ENCODE data around the gene PBRM1. TPM values are rescaled to one million over a fixed set of nuclear protein-coding genes. Genes with fewer than 3 reads are reported as not detected.

Gene PBRM1
- polyA plus RNA-seq, 4 donors = 55.6 to 67.0 (median 64.2) TPM

DNA sequence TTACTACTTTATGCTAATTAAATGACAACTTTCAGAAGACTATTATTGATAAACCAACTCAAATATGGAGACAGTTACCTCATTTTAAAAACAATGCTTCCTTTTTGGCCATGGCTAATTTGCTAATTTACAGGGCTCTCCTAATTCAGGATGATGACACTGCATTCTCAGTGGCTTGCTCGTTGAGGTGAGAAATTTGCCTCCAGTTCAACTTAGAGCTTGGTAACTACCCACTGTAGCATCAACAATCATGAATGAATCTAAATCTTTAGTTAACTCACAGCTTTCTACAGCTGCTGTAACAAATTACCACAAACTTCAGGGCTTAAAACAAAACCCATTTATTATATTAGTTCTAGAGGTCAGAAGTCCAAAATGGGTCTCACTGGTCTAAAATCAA lies 14.0 kb downstream of the PBRM1 start:
- no peak for DNase-seq (ENCODE audit: low read depth in 4 of 4, low spot score in 3 of 4)

DNA sequence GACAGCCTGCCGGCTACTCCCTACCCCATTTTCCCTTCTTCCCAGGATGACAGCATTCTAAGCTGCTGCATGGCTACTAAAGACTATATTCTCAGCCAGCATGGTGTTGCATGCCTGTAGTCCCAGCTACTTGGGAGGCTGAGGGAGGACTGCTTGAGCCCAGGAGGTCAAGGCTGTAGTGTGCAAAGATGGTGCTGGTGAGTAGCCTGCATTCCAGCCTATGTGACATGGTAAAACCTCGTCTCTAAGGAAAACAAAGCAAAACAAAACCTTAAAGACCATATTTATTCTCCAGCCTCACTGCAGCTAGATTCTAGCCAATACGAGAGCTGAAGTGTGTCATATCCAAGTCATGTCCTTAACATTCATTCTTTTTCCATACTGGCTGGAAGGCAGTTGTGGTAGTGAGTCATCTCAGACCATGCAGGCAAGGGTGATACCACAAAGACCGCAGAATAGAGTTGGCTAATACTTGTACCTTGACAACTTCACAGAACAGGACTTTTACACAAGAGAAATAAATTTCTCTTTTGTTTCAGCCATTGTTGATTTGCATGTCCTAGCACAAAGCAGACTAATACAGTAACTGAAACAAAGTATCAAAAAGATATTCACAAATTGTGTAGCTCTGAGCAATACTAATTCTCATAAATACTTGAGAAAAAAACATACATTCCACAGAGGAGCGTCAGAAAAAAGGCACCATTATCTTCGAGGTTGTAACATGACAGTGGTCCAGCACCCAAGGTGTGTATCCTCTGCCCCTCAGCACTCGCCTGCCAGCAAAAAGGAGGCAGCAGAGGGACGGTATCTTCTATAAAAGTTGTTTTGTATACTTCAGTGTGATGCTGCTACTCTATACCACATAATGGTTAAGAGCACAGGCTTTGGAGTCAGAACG lies 14.8 kb downstream of the PBRM1 start:
- no peak for DNase-seq (ENCODE audit: low read depth in 4 of 4, low spot score in 3 of 4)

DNA sequence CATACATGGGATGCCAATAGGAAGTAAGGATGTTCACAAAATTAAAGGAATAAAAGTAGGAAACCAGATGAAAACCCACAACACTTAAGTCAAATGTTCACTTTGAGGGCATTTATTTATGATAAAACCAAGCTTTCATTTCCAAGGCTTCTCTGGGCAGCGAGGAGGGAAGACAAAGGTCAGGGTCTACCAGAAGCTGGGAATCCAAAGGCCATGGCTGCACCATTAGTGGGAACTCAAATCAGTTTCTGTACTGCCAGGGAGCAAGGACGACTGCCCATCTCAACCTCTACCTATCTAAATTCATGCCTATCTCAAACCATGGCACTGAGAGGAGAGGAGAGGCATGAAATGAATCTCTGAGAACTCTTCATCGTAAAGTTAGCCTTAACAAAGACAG lies 22.6 kb downstream of the PBRM1 start:
- no peak for DNase-seq (ENCODE audit: low read depth in 4 of 4, low spot score in 3 of 4)

DNA sequence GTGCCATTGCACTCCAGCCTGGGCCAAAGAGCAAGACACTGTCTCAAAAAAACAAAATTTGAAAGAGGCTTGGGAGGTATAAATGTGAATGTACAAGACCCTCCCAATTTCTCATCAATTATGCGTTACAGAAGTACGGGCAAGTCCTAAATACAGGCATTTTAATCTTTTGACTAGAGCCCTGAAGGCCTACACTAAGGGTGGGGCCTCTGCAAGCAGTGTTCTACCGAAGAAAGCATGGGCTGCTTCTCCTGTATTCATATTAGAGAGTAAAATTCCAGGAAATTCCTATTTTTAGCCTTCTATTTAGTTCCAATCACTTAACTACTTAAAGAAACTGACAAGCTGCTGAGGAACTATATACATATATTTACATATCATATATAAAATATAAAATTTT lies 25.7 kb downstream of the PBRM1 start:
- no peak for DNase-seq (ENCODE audit: low read depth in 4 of 4, low spot score in 3 of 4)

DNA sequence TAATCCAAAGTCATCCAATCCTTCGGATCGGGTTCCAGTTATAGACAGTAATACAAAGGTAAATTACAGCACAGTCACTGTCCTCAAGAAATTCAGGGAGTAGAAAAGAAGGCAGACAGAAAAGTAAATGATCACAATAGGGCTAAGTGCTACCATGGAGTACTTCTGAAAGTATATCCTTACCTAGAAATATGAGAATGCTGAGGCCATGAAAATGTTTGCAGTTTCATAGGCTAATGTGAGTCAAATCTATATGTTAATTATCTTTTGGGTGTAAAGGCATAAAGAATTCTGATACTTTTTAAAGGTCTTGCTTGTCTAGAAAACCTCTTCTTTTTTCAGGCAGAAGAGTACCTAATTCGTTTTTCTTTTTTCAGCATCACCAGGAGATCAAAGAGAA lies 29.8 kb downstream of the PBRM1 start:
- no peak for DNase-seq (ENCODE audit: low read depth in 4 of 4, low spot score in 3 of 4)

DNA sequence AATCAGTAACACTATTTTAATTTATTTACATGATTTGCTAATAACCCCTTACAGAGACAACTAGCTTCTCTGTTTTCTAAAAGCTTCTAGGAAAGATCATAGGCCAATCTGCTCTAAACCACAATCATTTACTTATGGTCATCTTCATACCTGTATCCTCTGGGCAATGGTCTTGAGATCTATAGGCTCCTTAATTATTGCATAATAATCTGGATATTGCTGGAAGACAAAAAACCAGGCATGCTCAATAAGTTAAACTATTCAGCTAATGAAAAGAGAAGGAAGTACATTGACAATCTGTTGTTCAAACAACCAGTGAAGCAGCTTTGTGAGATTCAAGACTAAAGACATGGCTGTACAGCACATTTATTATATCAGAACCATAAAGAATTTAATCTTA lies 34.1 kb downstream of the PBRM1 start:
- no peak for DNase-seq (ENCODE audit: low read depth in 4 of 4, low spot score in 3 of 4)

DNA sequence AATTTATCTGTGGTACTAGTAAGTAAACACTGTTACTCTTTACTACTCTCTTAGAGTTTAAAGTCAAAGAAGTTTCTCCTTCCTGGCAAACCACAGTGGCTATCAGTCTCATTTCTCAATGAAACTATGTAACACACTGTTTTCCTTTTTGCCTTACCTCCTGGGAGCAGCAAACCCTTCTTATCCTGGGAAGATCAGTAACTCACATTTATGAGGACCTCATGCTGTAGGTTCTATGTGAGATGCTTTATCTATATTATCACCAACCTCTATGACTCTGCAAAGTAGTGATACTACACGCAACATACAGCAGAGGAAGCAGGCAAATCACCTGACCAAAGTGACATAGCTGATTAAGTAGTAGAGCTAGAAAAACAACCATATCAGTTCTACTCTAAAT lies 35.3 kb downstream of the PBRM1 start:
- no peak for DNase-seq (ENCODE audit: low read depth in 4 of 4, low spot score in 3 of 4)

DNA sequence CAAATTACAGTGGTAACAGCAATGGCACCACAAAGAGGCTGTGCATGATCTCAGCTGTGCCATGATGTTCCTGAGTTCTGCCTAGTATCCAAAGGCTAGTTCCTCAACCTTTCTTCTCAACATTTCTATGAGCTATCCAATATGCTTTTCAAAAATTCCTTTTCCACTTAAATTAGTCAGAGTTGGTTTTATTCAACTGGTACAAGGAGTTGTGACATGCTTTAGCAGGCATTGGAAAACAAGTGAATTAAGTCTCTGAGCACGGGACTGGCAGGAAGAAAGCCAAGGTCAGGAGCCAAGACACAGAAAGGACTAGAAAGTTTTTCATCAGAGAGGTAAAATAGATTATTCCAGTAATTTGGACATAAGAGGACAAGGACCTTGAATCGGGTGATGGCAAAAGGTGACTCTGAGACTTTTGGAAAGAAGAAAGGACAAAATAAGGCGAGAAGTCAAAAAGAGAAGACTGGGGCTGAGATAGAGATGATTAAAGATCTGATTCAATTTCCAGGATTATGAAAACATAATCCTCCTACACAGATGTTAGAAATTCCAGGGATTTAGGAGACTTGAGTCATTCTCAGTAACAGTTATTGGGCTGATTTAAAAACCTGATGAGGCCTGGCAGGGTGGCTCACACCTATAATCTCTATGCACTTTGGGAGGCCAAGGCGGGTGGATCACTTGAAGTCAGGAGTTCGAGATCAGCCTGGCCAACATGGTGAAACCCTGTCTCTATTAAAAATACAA lies 36.1 kb downstream of the PBRM1 start:
- no peak for DNase-seq (ENCODE audit: low read depth in 4 of 4, low spot score in 3 of 4)

DNA sequence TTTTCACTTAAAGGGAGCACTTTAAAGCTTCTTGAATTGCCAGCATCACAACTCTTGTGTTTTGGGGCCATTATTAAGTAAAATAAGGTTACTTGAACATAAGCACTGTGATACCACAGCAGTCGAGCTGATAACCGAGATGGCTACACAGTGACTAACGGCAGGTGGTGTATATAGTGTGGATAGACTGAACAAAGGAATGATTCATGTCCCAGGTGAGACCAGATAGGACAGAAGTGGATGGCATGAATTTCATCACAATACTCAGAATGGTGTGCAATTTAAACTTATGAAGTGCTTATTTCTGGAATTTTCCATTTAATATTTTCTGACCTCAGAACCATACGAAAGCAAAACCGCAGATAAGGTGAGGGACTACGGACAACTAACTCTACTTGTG lies 40.2 kb downstream of the PBRM1 start:
- DNase-seq (ENCODE audit: low read depth in 4 of 4, low spot score in 3 of 4) = no peak

DNA sequence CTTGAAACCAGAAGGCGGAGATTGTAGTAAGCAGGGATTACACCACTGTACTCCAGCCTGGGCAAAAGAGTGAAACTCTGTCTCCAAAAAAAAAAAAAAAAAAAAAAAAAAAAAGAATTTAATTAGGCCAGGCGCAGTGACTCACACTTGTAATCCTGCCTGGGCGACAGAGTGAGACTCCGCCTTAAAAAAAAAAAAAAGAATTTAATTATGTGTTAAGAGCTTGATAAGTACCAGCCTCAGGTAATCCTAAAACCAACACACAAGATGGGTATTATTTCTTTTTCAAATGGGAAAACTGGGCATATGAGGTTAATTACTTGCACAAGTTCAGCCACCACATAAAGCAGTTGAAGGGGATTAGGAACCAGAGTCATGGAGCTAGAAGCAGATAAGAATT lies 49.0 kb downstream of the PBRM1 start:
- no peak for DNase-seq (ENCODE audit: low read depth in 4 of 4, low spot score in 3 of 4)

DNA sequence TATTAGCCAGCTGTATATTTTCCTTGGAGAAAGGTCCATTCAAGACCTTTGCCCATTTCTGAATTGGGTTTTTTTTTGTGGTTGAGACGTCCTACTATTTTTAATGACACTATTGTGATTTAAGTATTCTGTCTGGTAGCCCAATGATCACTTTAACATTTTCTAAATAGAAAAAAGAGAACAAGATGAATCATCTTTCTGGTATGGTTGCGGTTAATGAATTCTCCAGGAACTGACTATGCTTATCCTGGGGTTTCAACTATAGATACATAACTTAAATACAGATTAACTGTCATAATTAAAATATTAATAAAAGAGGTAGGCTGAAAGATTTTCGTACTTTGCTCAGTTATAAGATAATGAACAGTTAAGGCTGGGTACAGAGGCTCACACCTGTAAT lies 51.9 kb downstream of the PBRM1 start:
- no peak for DNase-seq (ENCODE audit: low read depth in 4 of 4, low spot score in 3 of 4)

DNA sequence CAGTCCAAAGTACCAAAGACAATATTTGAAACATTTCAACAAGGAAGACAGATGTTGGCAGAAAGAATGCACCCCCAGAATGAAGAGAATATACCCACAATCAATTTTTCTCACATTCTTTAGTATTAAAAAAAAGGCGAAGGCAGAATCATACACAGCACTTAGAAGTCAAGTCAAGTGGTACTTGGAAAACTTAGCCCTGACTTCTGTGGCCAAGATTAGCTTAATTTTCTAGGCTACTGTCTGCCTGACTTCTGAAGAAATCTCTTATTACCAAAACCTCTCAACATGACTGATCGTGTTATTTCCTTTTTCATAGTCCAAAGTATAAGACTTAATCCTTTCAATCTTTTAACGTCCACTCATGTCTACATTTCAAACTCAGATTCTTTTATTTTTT lies 60.7 kb downstream of the PBRM1 start:
- no peak for DNase-seq (ENCODE audit: low read depth in 4 of 4, low spot score in 3 of 4)

DNA sequence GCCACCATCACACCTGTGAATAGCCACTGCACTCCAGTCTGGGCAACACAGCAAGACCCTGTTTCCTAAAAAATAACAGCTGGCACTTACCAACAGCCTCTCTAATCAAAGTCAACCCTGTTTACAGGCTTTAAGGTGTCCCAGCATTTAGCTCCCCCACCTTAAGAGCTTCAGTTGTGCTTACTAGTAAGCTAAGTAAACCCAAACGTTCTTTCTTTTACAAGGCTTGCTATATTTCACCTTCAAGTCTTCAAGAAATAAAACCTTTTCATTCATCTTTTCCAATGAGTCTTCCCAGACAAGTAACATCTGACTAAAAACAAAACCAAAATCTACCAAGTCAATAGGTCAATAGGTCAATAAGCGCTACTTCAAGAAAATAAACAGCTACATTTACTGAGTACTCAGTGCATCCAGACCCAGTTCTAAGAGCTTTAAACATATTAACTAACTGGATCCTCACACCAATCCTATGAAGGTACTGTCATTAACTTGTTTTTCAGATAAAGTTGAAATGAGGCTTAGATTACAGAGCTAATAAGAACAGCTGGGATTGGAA lies 62.4 kb downstream of the PBRM1 start:
- DNase-seq (ENCODE audit: low read depth in 4 of 4, low spot score in 3 of 4) = no peak

DNA sequence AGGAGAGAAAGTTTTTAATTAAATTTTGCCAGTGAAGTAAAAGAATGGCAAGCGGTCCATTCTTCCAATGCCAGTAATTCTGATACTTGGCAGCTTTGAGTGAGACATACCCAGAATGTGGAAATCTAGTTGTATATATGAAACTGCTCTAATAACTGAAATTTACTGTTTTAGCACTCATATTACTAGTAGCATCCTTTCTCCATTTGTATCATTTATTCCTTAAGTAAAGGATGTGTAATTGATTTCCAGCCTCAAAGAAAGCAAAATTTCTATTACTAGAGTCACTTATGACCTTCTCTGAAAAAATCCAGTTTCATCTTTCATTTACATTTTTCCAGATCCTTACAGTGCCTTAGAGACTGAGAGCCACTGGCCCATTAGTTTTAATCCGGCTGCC lies 65.1 kb downstream of the PBRM1 start:
- no peak for DNase-seq (ENCODE audit: low read depth in 4 of 4, low spot score in 3 of 4)

DNA sequence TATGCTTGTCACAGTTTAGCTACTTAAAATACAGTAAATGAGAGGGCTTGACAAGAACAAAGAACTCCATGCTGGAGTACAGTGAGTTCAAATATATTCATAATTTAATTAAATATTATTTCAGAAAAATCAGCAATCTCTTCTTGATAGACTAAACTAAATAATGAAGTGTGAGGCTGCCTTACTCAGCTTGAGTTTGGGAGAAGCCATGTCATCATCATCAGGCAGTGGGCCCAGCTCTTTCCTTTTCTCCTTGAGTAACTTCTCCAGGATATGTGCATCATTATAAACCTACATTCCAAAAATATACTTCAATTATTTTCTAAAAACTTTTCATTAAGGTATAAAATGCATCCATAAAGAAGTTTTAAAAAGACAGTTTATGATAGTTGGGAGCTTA lies 70.5 kb downstream of the PBRM1 start:
- DNase-seq (ENCODE audit: low read depth in 4 of 4, low spot score in 3 of 4) = no peak

DNA sequence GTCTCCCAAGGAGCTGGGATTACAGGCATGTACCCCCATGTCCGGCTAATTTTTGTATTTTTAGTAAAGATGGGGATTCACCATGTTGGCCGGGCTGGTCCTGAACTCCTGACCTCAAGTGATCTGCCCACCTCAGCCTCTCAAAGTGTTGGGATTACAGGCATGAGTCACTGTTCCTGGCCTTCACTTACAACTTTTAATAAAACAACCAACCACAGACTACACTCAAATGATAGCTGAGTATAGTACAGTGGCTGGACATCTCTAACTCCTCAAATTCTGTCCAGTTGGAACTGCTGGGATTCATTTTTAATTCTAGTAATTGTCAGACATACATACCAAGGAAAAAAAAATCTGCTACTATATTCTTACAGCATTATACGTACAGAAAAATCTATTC lies 71.0 kb downstream of the PBRM1 start:
- DNase-seq (ENCODE audit: low read depth in 4 of 4, low spot score in 3 of 4) = no peak

DNA sequence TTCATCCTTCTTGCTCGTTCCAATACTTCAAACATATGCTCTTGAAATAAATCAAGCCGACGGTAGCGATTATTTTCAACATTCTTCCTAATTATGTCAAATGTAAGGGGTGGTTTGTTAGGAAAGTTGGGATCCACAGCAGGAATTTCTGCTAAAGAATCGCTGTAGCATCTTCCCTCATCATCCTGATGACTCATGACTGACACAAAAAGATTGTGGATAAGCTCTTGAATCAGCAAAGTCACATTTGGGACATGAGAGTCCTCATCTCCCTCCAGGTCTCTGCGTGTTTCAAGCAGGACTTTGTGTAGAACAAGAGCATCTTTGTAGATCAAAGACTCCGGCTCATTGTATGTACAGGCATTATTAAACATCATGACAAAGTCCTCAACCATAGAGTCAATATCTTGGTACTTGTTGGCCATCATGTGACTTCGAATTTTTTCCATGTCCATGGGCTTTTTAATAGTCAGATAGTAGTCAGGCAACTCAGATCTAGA lies 76.3 kb downstream of the PBRM1 start:
- no peak for DNase-seq (ENCODE audit: low read depth in 4 of 4, low spot score in 3 of 4)

DNA sequence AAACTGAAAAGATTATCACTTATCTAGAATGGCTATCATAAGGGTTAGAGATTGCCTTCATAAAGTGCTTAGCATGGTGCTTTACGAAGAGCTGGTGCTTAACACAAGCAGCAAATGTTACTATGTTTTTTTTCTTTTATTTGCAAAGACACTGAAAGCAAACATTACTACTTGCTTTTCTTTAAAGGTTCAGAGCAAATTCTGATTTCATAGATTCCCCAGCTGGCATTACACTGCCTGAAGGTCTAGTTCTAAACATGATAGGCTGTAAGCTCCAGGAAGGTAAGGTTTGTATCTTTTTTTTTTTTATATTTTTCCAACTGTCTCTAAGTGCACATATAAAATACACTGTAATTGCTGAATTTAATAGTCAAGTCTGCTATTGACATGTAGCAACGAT lies 77.4 kb downstream of the PBRM1 start:
- no peak for DNase-seq (ENCODE audit: low read depth in 4 of 4, low spot score in 3 of 4)

DNA sequence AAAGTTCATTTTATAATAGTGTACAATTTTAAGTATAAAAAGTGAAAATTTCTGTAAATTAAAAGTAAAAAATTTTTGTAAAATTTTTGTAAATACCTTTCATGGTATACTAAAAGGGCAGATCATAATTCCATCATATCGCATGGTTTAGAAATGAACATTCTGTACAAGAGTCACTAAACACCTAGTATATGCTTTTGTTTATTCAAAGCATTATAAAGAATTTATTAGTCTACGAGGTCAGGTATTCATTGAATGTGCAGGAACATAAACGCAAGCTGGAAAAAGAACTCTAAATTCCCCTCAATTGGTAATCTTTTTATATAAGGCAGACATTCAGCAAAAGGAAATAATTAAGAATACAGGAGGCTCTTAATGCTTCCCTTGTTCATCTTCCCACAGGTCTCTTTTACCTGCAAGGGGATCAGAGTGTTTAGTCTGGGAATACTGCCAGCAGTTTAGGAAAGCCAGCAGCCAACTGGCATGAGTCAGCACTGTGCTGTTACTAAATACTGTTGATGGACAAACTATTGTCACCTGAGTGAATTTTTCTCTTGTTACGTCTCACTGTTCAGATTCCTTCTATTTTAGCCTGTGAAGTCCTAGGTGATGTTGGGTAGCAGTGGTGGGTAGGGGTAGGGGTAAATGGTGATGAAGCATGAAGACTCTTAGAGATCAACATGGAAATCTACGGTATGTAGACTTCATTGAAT lies 79.2 kb downstream of the PBRM1 start:
- DNase-seq (ENCODE audit: low read depth in 4 of 4, low spot score in 3 of 4) = no peak

DNA sequence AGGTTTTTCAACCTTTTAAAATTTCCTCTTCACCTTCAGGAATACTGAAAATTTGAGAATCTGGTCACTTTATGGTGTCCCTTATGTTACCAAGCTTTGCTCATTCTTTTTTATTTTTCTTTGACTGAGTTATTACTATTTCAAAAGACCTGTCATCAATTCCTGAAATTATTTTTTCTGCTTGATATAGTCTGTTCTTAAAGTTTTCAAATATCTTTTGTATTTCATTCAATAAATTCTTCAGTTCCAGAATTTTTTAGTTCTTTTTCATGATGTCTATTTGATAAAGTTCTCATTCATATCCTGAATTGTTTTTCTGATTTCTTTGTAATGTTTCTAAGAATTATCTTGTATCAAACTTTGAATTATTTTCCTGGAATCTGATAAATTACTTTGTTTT lies 85.5 kb downstream of the PBRM1 start:
- DNase-seq (ENCODE audit: low read depth in 4 of 4, low spot score in 3 of 4) = no peak

DNA sequence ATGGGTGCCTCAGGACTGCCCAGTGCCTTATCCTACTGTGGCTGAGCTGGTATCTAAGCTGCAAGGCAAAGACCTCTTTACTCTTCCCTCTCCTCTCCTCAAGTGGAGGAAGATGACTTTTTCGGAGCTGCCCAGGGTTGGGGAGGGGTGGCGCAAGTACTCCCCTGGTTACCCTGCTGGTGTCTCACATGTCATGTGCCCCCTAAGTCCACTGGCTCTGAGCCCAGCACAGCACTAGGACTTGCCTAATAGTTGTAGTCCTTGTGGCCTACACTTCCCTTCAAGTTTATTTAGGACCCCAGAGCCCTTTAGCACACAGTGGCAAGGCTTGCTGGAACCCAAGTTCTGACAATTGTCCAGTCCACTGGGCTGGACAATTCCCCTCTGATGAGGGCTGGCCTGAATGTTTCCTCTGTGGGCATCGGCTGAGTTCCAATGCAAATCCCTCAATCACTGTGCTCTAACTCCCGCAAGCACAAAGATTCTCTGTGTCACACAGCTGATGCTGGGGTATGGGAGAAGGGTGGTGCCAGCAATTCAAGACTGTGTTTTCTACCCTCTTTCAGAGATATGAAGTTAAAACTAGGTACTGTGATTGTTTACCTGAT lies 89.0 kb downstream of the PBRM1 start:
- no peak for DNase-seq (ENCODE audit: low read depth in 4 of 4, low spot score in 3 of 4)
